BLaER1 treated with 17β-estradiol and CSF1 and Interleukin-3, amounts not matched to agents 10 nM and 100 nM (cell line): ENCODE data around the gene DEAF1.

Experiments used
- H3K27ac ChIP-seq, 11 experiments: shearing (Covaris generic); formaldehyde crosslinking; 2 replicates each; pipeline ENCODE4 v1.8.1; 2022
- H3K27me3 ChIP-seq, 11 experiments: shearing (Covaris generic); formaldehyde crosslinking; 2 replicates each; pipeline ENCODE4 v1.8.1; 2022
- H3K36me3 ChIP-seq, 11 experiments: shearing (Covaris generic); formaldehyde crosslinking; 2 replicates each; pipeline ENCODE4 v1.8.1; 2022
- H3K4me1 ChIP-seq, 10 experiments: shearing (Covaris generic); formaldehyde crosslinking; 2 replicates each; pipeline ENCODE4 v1.8.1; 2022
- H3K4me2 ChIP-seq, 11 experiments: shearing (Covaris generic); formaldehyde crosslinking; 2 replicates each; pipeline ENCODE4 v1.8.1; 2022
- H3K4me3 ChIP-seq, 10 experiments: shearing (Covaris generic); formaldehyde crosslinking; 2 replicates each; pipeline ENCODE4 v1.8.1; 2022
- H3K9ac ChIP-seq, 11 experiments: shearing (Covaris generic); formaldehyde crosslinking; 2 replicates each; pipeline ENCODE4 v1.8.1; 2022
- H3K9me3 ChIP-seq, 11 experiments: shearing (Covaris generic); formaldehyde crosslinking; replicated peaks in 1 of 11; 2 replicates each; pipeline ENCODE4 v1.8.1; 2022
- H4K20me1 ChIP-seq, 11 experiments: shearing (Covaris generic); formaldehyde crosslinking; 2 replicates each; pipeline ENCODE4 v1.8.1; 2022
- Cebpa-rat ChIP-seq, 11 experiments: shearing (Covaris generic); IDR thresholded peaks; 2 replicates each; pipeline ENCODE4 v1.8.1; 2022

The DEAF1 gene

GRCh38 chr11:612201-612960 is 82.6 kb downstream of the DEAF1 start:
- Histone ChIP-seq H3K27ac (peak overlapping the region in 1 of 11 experiments; percentile 17; a peak in 1 of 22 replicates), H3K4me1 (peaks cover 46 to 60% (median 51%) of the 10 kb centered on the region in 10 experiments), H3K4me2 (peak overlapping the region in 5 of 11 experiments; percentile 10 to 61 (median 43); a peak in 4 of 22 replicates), H3K9ac (no peak overlapping the region), H3K27me3 (no peaks in the 10 kb centered on the region), H3K36me3 (peaks cover 60 to 77% (median 75%) of the 10 kb centered on the region in 11 experiments), H3K4me3 (no peak overlapping the region), H3K9me3 (no peaks in the 10 kb centered on the region), H4K20me1 (peaks cover 55 to 91% (median 80%) of the 10 kb centered on the region in 11 experiments)
- no peak for TF ChIP-seq Cebpa-rat (IDR thresholded peaks at IDR 0.05)

- Histone ChIP-seq H3K4me1 (peaks cover 35 to 49% (median 40%) of the 10 kb centered on the region in 10 experiments), H3K36me3 (peaks cover 71 to 88% (median 86%) of the 10 kb centered on the region in 11 experiments), H3K9me3 (no peaks in the 10 kb centered on the region), H3K9ac (no peak overlapping the region), H3K27ac (no peak overlapping the region), H3K27me3 (no peaks in the 10 kb centered on the region), H4K20me1 (peaks cover 55 to 92% (median 91%) of the 10 kb centered on the region in 11 experiments), H3K4me3 (no peak overlapping the region), H3K4me2 (no peak overlapping the region)
- no peak for TF ChIP-seq Cebpa-rat (IDR thresholded peaks at IDR 0.05)
These were observed 83.7 kb downstream of the DEAF1 start for GRCh38 chr11:611001-611996.

GRCh38 chr11:610146-610801 is 84.7 kb downstream of the DEAF1 start:
- Histone ChIP-seq H3K9ac (no peak overlapping the region), H3K4me1 (peaks cover 31 to 45% (median 37%) of the 10 kb centered on the region in 10 experiments), H3K27ac (no peak overlapping the region), H3K4me3 (no peak overlapping the region), H3K4me2 (no peak overlapping the region), H3K27me3 (no peaks in the 10 kb centered on the region), H4K20me1 (peaks cover 61 to 100% (median 97%) of the 10 kb centered on the region in 11 experiments), H3K36me3 (peaks cover 81 to 98% (median 96%) of the 10 kb centered on the region in 11 experiments), H3K9me3 (no peaks in the 10 kb centered on the region)
- no peak for TF ChIP-seq Cebpa-rat (IDR thresholded peaks at IDR 0.05)

- H4K20me1 ChIP-seq: peaks cover 63 to 100% (median 97%) of the 10 kb centered on the region in 11 experiments
- 0 out of 22 replicates have a peak overlapping the region, but pooled peaks of 1 of the 11 experiments have one; percentile 29 for H3K9ac ChIP-seq
- H3K36me3 ChIP-seq: peaks cover 90 to 98% (median 97%) of the 10 kb centered on the region in 11 experiments
- peak overlapping the region in 3 of 11 experiments; percentile 19 to 47 (median 40); a peak in 3 of 22 replicates for H3K27ac ChIP-seq
- no peaks in the 10 kb centered on the region for H3K9me3 ChIP-seq
- H3K4me3 ChIP-seq: no peak overlapping the region
- no peak for TF ChIP-seq Cebpa-rat (IDR thresholded peaks at IDR 0.05)
- H3K4me2 ChIP-seq: no peak overlapping the region
- H3K27me3 ChIP-seq: no peaks in the 10 kb centered on the region
- H3K4me1 ChIP-seq: peaks cover 22 to 36% (median 28%) of the 10 kb centered on the region in 10 experiments
These were observed 85.6 kb downstream of the DEAF1 start for GRCh38 chr11:609341-609811.

GRCh38 chr11:608791-609251 is 86.2 kb downstream of the DEAF1 start:
- Histone ChIP-seq H4K20me1 (peaks cover 57 to 100% (median 97%) of the 10 kb centered on the region in 11 experiments), H3K9ac (peak overlapping the region in 7 of 11 experiments; percentile 13 to 50 (median 23); a peak in 7 of 22 replicates), H3K36me3 (peaks cover 95 to 98% (median 97%) of the 10 kb centered on the region in 11 experiments)

GRCh38 chr11:607971-608659 is 86.9 kb downstream of the DEAF1 start:
- Histone ChIP-seq H3K4me2 (peak overlapping the region in 8 of 11 experiments; percentile 12 to 37 (median 30); a peak in 9 of 22 replicates), H3K36me3 (peaks cover 99 to 100% (median 100%) of the 10 kb centered on the region in 11 experiments)
- TF ChIP-seq Cebpa-rat (IDR thresholded peaks at IDR 0.05): no peak

More at GRCh38 chr11:608791-609251, 86.2 kb downstream of the DEAF1 start:
- peak overlapping the region in 8 of 11 experiments; percentile 12 to 37 (median 30); a peak in 9 of 22 replicates for H3K4me2 ChIP-seq
- H3K4me1 ChIP-seq: peaks cover 19 to 30% (median 23%) of the 10 kb centered on the region in 10 experiments
- H3K9me3 ChIP-seq: no peaks in the 10 kb centered on the region
- H3K4me3 ChIP-seq: no peak overlapping the region
- H3K27ac ChIP-seq: peak overlapping the region in 5 of 11 experiments; percentile 19 to 47 (median 27); a peak in 5 of 22 replicates
- no peaks in the 10 kb centered on the region for H3K27me3 ChIP-seq
- no peak for TF ChIP-seq Cebpa-rat (IDR thresholded peaks at IDR 0.05)

GRCh38 chr11:607020-607780 is 87.8 kb downstream of the DEAF1 start:
- H3K9me3 ChIP-seq: no peaks in the 10 kb centered on the region
- H3K4me3 ChIP-seq: no peak overlapping the region
- H3K36me3 ChIP-seq: peaks cover 99 to 100% (median 100%) of the 10 kb centered on the region in 11 experiments
- no peak for TF ChIP-seq Cebpa-rat (IDR thresholded peaks at IDR 0.05)
- H3K4me1 ChIP-seq: peaks cover 9 to 16% (median 11%) of the 10 kb centered on the region in 10 experiments; a peak in 18 of 20 replicates
- no peak overlapping the region for H3K27ac ChIP-seq
- H3K4me2 ChIP-seq: no peak overlapping the region
- H3K27me3 ChIP-seq: no peaks in the 10 kb centered on the region
- H4K20me1 ChIP-seq: peaks cover 43 to 100% (median 96%) of the 10 kb centered on the region in 11 experiments
- peak overlapping the region in 4 of 11 experiments; percentile 11 to 29 (median 22); a peak in 4 of 22 replicates for H3K9ac ChIP-seq

More at GRCh38 chr11:607971-608659, 86.9 kb downstream of the DEAF1 start:
- Histone ChIP-seq H4K20me1 (peaks cover 52 to 100% (median 98%) of the 10 kb centered on the region in 11 experiments), H3K27me3 (no peaks in the 10 kb centered on the region), H3K4me1 (peaks cover 16 to 25% (median 18%) of the 10 kb centered on the region in 10 experiments), H3K9ac (peak overlapping the region in 6 of 11 experiments; percentile 11 to 50 (median 20); a peak in 8 of 22 replicates), H3K27ac (peak overlapping the region in 4 of 11 experiments; percentile 19 to 47 (median 25); a peak in 2 of 22 replicates), H3K4me3 (no peak overlapping the region), H3K9me3 (no peaks in the 10 kb centered on the region)
